ENCODE measurements around the gene XKR7. TPM values are rescaled to one million over a fixed set of nuclear protein-coding genes. Genes with fewer than 3 reads are reported as not detected.

XKR7 gene
- total and polyA plus RNA-seq, 8 donors = under 0.01 to 0.58 (median 0.21) TPM; not detected in 4

GRCh38 chr20:31949877-31950646 is 17.9 kb upstream of the XKR7 start:
- H3K4me1 ChIP-seq = peaks cover 13 to 24% (median 19%) of the 10 kb centered on the region in 4 donors
- 65 to 76% (median 68%) methylated on average over 9 of the region's 9 CpGs for WGBS, 5 donors
- intact Hi-C loops (cut with DNase I; ENCODE audit: low total_unique reads) = loop anchor here (5.0 kb wide), 1 partner anchor 98 kb away; no protein-coding TSS in a partner anchor
- TF ChIP-seq CTCF (IDR thresholded peaks at IDR 0.05) = no peak
- TF ChIP-seq EP300 (IDR thresholded peaks at IDR 0.05) = no peak
- TF ChIP-seq POLR2A (IDR thresholded peaks at IDR 0.05) = no peak
- no peak for TF ChIP-seq POLR2AphosphoS5 (IDR thresholded peaks at IDR 0.05)
- peaks cover 0 to 7% (median 0%) of the 10 kb centered on the region in 4 donors for H3K9me3 ChIP-seq
- peak overlapping the region in 2 of 4 donors; percentile 84 to 86 for H3K4me3 ChIP-seq
- no peak for DNase-seq
- no peaks in the 10 kb centered on the region for H3K27me3 ChIP-seq
- H3K27ac ChIP-seq = no peak overlapping the region
- H3K36me3 ChIP-seq = peaks cover 47 to 54% (median 50%) of the 10 kb centered on the region in 4 donors

- intact Hi-C loops (cut with DNase I; ENCODE audit: low total_unique reads) = loop anchor here (5.0 kb wide), 1 partner anchor 99 kb away; no protein-coding TSS in a partner anchor
- 3 to 10% (median 5%) methylated on average over 6 of the region's 6 CpGs for WGBS, 5 donors
- H3K4me3 ChIP-seq = peak overlapping the region; percentile 74 to 93 (median 85)
- H3K9me3 ChIP-seq = peaks cover 0 to 7% (median 0%) of the 10 kb centered on the region in 4 donors
- peak overlapping the region in 4 of 5 donors; percentile 71 to 86 (median 80) for H3K27ac ChIP-seq
- TF ChIP-seq POLR2AphosphoS5 (IDR thresholded peaks at IDR 0.05) (no peak), EP300 (IDR thresholded peaks at IDR 0.05) (no peak), CTCF (IDR thresholded peaks at IDR 0.05) (no peak), POLR2A (IDR thresholded peaks at IDR 0.05) (no peak)
- peaks cover 13 to 24% (median 19%) of the 10 kb centered on the region in 4 donors for H3K4me1 ChIP-seq
- H3K36me3 ChIP-seq = peaks cover 36 to 42% (median 39%) of the 10 kb centered on the region in 4 donors
- no peak for DNase-seq
- peaks cover 0 to 6% (median 0%) of the 10 kb centered on the region in 3 donors for H3K27me3 ChIP-seq
Measured at GRCh38 chr20:31951203-31951529, 16.8 kb upstream of the XKR7 start.

GRCh38 chr20:31951530-31952453 is 16.2 kb upstream of the XKR7 start, which contains the start of gene PDRG1:
TSS of gene PDRG1 (minus strand) at chr20:31952046. CDS start at chr20:31951961, 85 bp downstream.
- H3K27me3 ChIP-seq = peaks cover 0 to 12% (median 3%) of the 10 kb centered on the region in 3 donors
- 0 to 1% (median 0%) methylated on average over 52 to 63 of the region's 63 CpGs for WGBS, 5 donors
- H3K4me1 ChIP-seq = peaks cover 13 to 24% (median 19%) of the 10 kb centered on the region in 4 donors
- TF ChIP-seq EP300 (IDR thresholded peaks at IDR 0.05) (no peak), POLR2AphosphoS5 (IDR thresholded peaks at IDR 0.05) (peak; percentile 74 to 94 (median 75)), CTCF (IDR thresholded peaks at IDR 0.05) (peak in 5 of 7 experiments; percentile 58 to 98 (median 92))
- peak within 1 kb of the TSS; percentile 74 to 93 (median 85) for H3K4me3 ChIP-seq
- peak within 1 kb of the TSS; percentile 71 to 86 (median 77) for H3K27ac ChIP-seq
- peaks cover 30 to 36% (median 32%) of the 10 kb centered on the region in 4 donors for H3K36me3 ChIP-seq
- intact Hi-C loops (cut with DNase I; ENCODE audit: low total_unique reads) = loop anchor here (5.0 kb wide), 1 partner anchor 99 kb away; no protein-coding TSS in a partner anchor
- peak; percentile 98 for DNase-seq
- peaks cover 0 to 7% (median 0%) of the 10 kb centered on the region in 4 donors for H3K9me3 ChIP-seq
